OCI-LY1 (cell line): ENCODE measurements around the gene NME5.

Source experiments
- EZH2 ChIP-seq: fragments of 200-600 bp; sonication (generic), shearing (Covaris generic); IDR thresholded peaks from 2 replicates; pipeline ENCODE4 v1.8.0; 2017; ENCODE audit warnings: borderline replicate concordance, mixed run types, mild to moderate bottlenecking, antibody characterized with exemption, low read length, moderate library complexity, mixed read lengths
- TF ChIP-seq, protein P1 (sequence below): fragments of 200-600 bp; sonication (generic), shearing (Covaris generic); IDR thresholded peaks from 2 replicates; pipeline ENCODE4 v1.5.1; 2017; ENCODE audit warnings: mild to moderate bottlenecking, antibody characterized with exemption, low read length, moderate library complexity, mixed read lengths

DNA sequence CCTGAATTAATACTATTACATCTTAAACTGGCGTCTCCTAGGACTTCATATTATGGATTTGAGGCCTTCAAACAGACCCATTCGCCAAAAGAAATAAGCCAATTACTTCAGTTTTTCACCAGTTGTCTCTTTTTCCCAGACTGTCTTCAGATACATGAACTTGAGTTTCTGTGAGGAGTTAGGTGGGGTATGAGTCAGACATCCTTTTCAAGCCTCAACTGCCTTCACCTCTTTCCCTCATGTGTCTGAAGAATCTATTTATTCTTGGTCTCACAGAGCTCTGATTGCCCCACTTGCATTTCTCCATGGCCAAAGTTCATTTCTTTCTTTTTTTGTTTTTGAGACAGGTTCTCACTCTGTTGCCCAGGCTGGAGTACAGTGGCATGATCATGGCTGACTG, 42.9 kb downstream of the NME5 start:
- TF ChIP-seq, protein P1, sequence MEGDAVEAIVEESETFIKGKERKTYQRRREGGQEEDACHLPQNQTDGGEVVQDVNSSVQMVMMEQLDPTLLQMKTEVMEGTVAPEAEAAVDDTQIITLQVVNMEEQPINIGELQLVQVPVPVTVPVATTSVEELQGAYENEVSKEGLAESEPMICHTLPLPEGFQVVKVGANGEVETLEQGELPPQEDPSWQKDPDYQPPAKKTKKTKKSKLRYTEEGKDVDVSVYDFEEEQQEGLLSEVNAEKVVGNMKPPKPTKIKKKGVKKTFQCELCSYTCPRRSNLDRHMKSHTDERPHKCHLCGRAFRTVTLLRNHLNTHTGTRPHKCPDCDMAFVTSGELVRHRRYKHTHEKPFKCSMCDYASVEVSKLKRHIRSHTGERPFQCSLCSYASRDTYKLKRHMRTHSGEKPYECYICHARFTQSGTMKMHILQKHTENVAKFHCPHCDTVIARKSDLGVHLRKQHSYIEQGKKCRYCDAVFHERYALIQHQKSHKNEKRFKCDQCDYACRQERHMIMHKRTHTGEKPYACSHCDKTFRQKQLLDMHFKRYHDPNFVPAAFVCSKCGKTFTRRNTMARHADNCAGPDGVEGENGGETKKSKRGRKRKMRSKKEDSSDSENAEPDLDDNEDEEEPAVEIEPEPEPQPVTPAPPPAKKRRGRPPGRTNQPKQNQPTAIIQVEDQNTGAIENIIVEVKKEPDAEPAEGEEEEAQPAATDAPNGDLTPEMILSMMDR: no peak
- TF ChIP-seq EZH2: no peak
